ENCODE results near the gene DNAL4. TPM values are rescaled to one million over a fixed set of nuclear protein-coding genes. Genes with fewer than 3 reads are reported as not detected.

DNAL4 gene
- total RNA-seq, 2 donors from 2014 or later = 24.8 to 29.8 TPM

- Mint-ChIP-seq H3K27me3 (ENCODE audit: insufficient read depth) (peaks cover 59% of the 10 kb centered on the region), H3K4me1 (peaks cover 3% of the 10 kb centered on the region), H3K9me3 (no peaks in the 10 kb centered on the region), H3K27ac (no peak overlapping the region), H3K4me3 (no peak overlapping the region), H3K36me3 (ENCODE audit: low read depth) (no peaks in the 10 kb centered on the region)
- Histone ChIP-seq H3K27ac (ENCODE audit: low read depth, low read length) (no peak overlapping the region), H3K36me3 (ENCODE audit: control insufficient read depth, insufficient read depth, low read length) (no peaks in the 10 kb centered on the region), H3K9ac (ENCODE audit: extremely low read depth, low read length, poor library complexity, severe bottlenecking) (no peak overlapping the region), H3K27me3 (ENCODE audit: control insufficient read depth, insufficient read depth, low read length, poor library complexity, severe bottlenecking) (peaks cover 50% of the 10 kb centered on the region), H3K4me1 (ENCODE audit: control insufficient read depth, insufficient read depth, low read length) (no peaks in the 10 kb centered on the region), H3K4me3 (ENCODE audit: low read length) (no peak overlapping the region), H3K9me3 (ENCODE audit: control insufficient read depth, low read length) (no peaks in the 10 kb centered on the region)
- 89% methylated on average over 1 of the region's 1 CpG; no CpG with 5 or more reads in 1 of the 2 experiments for WGBS, 2 experiments (ENCODE audit: insufficient coverage in 1 of 2, insufficient read length in 1 of 2)
- TF ChIP-seq CTCF (conservative IDR thresholded peaks at IDR 0.05) = no peak
- no peak for DNase-seq
Measured at GRCh38 chr22:38839686-38840085, 45.7 kb upstream of the DNAL4 start.

- H3K27me3 ChIP-seq (ENCODE audit: control insufficient read depth, insufficient read depth, low read length, poor library complexity, severe bottlenecking) = peaks cover 35% of the 10 kb centered on the region
- no peaks in the 10 kb centered on the region for H3K36me3 ChIP-seq (ENCODE audit: control insufficient read depth, insufficient read depth, low read length)
- no peaks in the 10 kb centered on the region for H3K4me1 ChIP-seq (ENCODE audit: control insufficient read depth, insufficient read depth, low read length)
- Mint-ChIP-seq H3K9me3 (no peaks in the 10 kb centered on the region), H3K4me1 (peaks cover 3% of the 10 kb centered on the region), H3K4me3 (no peak overlapping the region), H3K36me3 (ENCODE audit: low read depth) (no peaks in the 10 kb centered on the region), H3K27ac (no peak overlapping the region), H3K27me3 (ENCODE audit: insufficient read depth) (peaks cover 53% of the 10 kb centered on the region)
- DNase-seq = no peak
- H3K4me3 ChIP-seq (ENCODE audit: low read length) = no peak overlapping the region
- no peak for TF ChIP-seq CTCF (conservative IDR thresholded peaks at IDR 0.05)
- WGBS, 2 experiments (ENCODE audit: insufficient coverage in 1 of 2, insufficient read length in 1 of 2) = 85 to 97% methylated on average over 3 to 6 of the region's 6 CpGs
- no peak overlapping the region for H3K27ac ChIP-seq (ENCODE audit: low read depth, low read length)
- no peak overlapping the region for H3K9ac ChIP-seq (ENCODE audit: extremely low read depth, low read length, poor library complexity, severe bottlenecking)
- H3K9me3 ChIP-seq (ENCODE audit: control insufficient read depth, low read length) = no peaks in the 10 kb centered on the region
Measured at GRCh38 chr22:38837414-38837928, 43.5 kb upstream of the DNAL4 start.

- peaks cover 3% of the 10 kb centered on the region for H3K4me1 Mint-ChIP-seq
Measured at GRCh38 chr22:38835888-38836301, 42.0 kb upstream of the DNAL4 start.

More at GRCh38 chr22:38835888-38836301, 42.0 kb upstream of the DNAL4 start:
- Mint-ChIP-seq H3K27ac (no peak overlapping the region), H3K27me3 (ENCODE audit: insufficient read depth) (peaks cover 37% of the 10 kb centered on the region), H3K9me3 (no peaks in the 10 kb centered on the region), H3K4me3 (no peak overlapping the region), H3K36me3 (ENCODE audit: low read depth) (no peaks in the 10 kb centered on the region)
- Histone ChIP-seq H3K36me3 (ENCODE audit: control insufficient read depth, insufficient read depth, low read length) (no peaks in the 10 kb centered on the region), H3K27me3 (ENCODE audit: control insufficient read depth, insufficient read depth, low read length, poor library complexity, severe bottlenecking) (peaks cover 19% of the 10 kb centered on the region), H3K4me1 (ENCODE audit: control insufficient read depth, insufficient read depth, low read length) (no peaks in the 10 kb centered on the region), H3K4me3 (ENCODE audit: low read length) (no peak overlapping the region), H3K27ac (ENCODE audit: low read depth, low read length) (no peak overlapping the region), H3K9me3 (ENCODE audit: control insufficient read depth, low read length) (no peaks in the 10 kb centered on the region), H3K9ac (ENCODE audit: extremely low read depth, low read length, poor library complexity, severe bottlenecking) (no peak overlapping the region)
- no peak for DNase-seq
- no peak for TF ChIP-seq CTCF (conservative IDR thresholded peaks at IDR 0.05)
- WGBS, 2 experiments (ENCODE audit: insufficient coverage in 1 of 2, insufficient read length in 1 of 2) = 48 to 55% methylated on average over 9 to 19 of the region's 19 CpGs

All from endodermal cell (in vitro differentiated cells).